Measurements from ENCODE around the gene ADD1.
A peak's percentile ranks its signal among the peaks of the same experiment; 100 is the strongest.

Gene ADD1

DNA sequence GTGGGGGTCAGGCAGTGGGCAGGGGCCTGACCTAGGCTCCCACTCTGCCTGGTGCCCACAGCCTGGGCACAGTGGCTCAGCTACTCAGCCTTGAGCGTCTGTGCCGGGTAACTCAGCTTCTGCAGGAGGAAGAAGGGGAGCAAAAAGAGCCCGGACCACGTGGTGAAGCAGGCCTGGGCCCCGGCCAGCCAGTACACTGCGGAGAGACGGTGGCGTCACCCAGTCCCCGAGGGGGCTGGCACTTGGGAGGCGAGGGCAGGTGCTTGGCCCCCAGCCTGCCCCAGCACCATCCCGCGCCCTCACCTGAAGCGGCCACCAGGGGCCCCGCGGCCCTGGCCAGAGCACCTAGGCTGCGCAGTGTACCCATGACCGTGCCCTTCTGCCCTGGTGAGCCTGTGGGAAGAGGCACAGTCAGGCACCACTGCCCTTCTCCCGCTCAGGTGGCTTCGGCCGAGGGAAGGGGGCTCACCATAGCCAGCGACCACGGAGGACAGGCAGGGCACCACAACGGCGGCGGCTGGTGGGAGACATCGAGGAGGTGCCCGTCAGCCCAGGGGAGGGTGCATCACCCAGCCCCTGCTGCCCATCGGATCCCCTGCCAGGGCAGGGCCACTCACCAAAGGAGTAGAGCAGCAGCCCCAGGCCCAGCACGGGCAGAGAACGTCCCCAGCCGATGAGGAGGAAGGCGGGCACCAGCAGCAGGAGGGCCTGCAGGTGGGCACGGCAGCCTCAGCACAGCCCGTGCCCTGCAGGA lies 87.3 kb downstream of the ADD1 start:
- peaks cover 5% of the 10 kb centered on the region for H3K4me1 ChIP-seq (ENCODE audit: control insufficient read depth, insufficient read depth, low read length)
- peaks cover 24% of the 10 kb centered on the region for H3K36me3 ChIP-seq (ENCODE audit: control insufficient read depth, insufficient read depth, low read length)
- H3K4me3 ChIP-seq (ENCODE audit: low read length) = no peak overlapping the region
- no peak overlapping the region for H3K27ac ChIP-seq (ENCODE audit: low read depth, low read length)
- H3K9ac ChIP-seq (ENCODE audit: low read length) = no peak overlapping the region
- no peaks in the 10 kb centered on the region for H3K27me3 ChIP-seq (ENCODE audit: control insufficient read depth, insufficient read depth, low read length)

DNA sequence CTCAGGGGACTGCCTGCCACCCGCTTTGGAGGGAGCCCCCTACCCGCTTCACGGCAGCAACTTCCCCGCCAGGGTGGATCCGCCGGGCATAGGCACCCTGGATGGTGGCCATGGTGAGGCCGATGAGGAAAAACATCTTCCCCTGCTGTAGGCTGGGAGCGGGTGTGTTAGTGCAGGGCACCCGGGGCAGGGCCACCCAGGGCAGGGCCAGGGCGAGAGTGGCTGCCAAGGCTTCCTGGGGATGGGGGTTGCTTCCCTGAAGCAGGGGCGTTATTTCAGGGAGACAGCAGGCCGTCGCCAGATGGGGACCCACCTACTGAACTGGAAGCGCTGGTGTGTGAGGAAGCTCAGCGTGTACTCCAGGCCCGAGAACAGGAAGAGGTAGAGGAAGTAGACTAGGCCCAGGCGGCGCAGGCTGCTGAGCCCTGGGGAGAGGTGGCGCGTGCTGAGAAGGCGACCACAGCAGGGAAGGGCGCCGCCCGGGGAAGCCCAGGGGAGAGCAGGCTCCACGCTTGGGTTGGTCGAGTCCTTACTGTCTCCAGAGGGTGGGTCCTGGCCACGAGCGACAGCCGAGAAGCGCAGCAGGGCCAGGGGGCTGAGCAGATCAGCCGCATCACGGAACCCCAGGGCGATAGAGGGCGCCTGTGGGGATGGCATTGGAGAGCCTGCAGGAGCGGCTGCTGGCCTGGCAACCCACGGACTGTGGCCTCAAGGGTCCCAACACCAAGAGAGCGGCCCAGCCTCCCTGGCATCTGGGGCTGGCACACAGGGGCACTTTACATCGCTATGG lies 88.1 kb downstream of the ADD1 start:
- H3K9ac ChIP-seq (ENCODE audit: low read length) = no peak overlapping the region
- H3K4me1 ChIP-seq (ENCODE audit: control insufficient read depth, insufficient read depth, low read length) = peaks cover 5% of the 10 kb centered on the region

DNA sequence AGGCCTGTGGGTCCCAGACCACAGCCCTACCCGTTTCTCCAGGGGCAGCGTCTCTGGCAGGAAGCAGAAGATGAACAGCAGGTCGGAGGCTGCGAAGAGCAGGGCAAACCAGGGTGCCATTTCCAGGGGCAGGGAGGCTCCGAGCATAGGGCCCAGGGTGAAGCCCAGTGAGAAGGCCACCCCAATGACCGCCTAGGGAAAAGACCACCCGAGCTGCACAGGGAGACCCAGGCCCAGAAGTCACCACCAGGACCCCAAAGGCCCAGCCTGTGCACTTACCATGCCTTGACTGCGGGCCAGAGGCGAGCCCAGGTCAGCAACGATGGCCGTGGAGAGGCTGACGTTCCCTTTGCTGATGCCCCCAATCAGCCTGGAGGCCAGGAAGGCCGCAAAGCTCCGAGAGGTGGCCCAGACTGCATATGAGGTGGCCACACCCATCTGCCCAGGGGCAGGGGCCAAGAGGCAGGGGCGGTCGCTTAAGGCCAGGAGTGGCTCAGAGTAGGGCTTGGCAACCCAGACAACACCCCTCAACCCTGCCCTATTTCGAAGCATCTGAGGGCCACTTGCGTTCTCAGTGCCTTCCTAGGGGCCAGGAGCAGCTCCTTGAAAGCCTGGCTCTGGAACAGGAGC lies 88.8 kb downstream of the ADD1 start:
- Histone ChIP-seq H3K36me3 (ENCODE audit: control insufficient read depth, insufficient read depth, low read length) (peaks cover 19% of the 10 kb centered on the region), H3K9ac (ENCODE audit: low read length) (no peak overlapping the region), H3K4me3 (ENCODE audit: low read length) (peak overlapping the region; percentile 4), H3K27me3 (ENCODE audit: control insufficient read depth, insufficient read depth, low read length) (no peaks in the 10 kb centered on the region), H3K27ac (ENCODE audit: low read depth, low read length) (no peak overlapping the region), H3K4me1 (ENCODE audit: control insufficient read depth, insufficient read depth, low read length) (peaks cover 5% of the 10 kb centered on the region)

More for the DNA sequence above, 88.1 kb downstream of the ADD1 start:
- Histone ChIP-seq H3K4me3 (ENCODE audit: low read length) (peak overlapping the region; percentile 4), H3K27me3 (ENCODE audit: control insufficient read depth, insufficient read depth, low read length) (no peaks in the 10 kb centered on the region), H3K36me3 (ENCODE audit: control insufficient read depth, insufficient read depth, low read length) (peaks cover 18% of the 10 kb centered on the region), H3K27ac (ENCODE audit: low read depth, low read length) (no peak overlapping the region)

DNA sequence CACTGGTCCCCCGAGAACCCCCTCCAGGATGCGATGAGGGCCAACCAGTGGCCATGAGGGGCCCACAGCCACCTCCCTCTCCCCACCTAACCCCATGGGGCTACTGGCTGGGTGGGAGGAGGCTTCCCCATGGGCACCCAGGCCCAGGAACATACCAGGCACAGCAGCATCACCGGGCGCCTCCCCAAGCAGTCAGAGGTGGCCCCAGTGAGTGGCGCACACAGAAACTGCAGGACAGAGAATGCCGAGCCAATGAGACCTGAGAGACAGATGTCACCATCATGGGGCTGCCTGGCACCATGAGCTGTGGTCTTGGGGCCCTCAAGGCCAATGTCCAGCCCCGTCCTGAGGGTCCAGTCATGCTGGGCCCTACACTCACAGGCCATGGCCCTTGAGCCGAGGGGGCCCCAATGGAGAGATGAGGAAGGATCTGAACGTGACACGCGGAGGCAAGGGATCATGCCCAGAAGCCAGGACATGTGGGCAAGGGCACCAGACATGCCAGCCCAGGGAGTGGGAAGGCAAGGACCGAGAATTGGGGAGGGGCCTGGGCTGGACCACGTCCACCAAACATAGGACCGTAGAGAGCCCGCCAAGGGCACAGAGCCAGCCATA lies 89.4 kb downstream of the ADD1 start:
- Histone ChIP-seq H3K9ac (ENCODE audit: low read length) (no peak overlapping the region), H3K36me3 (ENCODE audit: control insufficient read depth, insufficient read depth, low read length) (peaks cover 15% of the 10 kb centered on the region), H3K4me1 (ENCODE audit: control insufficient read depth, insufficient read depth, low read length) (peaks cover 5% of the 10 kb centered on the region), H3K27me3 (ENCODE audit: control insufficient read depth, insufficient read depth, low read length) (no peaks in the 10 kb centered on the region), H3K4me3 (ENCODE audit: low read length) (peak overlapping the region; percentile 59), H3K27ac (ENCODE audit: low read depth, low read length) (no peak overlapping the region)

DNA sequence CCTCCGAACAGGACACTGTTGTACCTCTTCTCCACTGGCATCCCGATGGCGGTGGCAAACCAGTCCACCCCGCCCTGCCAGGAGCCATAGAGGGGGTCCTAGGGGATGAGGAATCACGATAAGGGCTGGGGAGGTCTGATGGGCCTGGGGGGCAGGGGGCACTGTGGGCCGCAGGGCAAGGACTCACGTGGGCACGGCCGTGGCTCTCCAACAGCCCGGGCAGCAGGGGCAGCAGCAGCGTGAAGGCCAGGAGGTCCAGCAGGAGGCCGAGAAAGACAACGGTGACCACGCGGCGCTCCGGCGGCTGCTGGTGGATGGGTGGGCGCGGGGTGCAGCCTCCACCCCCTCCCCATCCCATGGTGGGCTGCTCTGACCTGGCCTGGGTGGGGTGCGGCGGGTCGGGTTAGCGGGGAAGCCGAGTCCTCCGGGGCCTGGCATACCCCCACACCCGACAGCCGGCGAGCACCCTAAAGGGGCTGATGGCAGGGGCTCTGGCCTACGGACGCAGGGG lies 90.0 kb downstream of the ADD1 start:
- Histone ChIP-seq H3K9ac (ENCODE audit: low read length) (no peak overlapping the region), H3K36me3 (ENCODE audit: control insufficient read depth, insufficient read depth, low read length) (peaks cover 14% of the 10 kb centered on the region), H3K27ac (ENCODE audit: low read depth, low read length) (peak overlapping the region; percentile 35), H3K27me3 (ENCODE audit: control insufficient read depth, insufficient read depth, low read length) (no peaks in the 10 kb centered on the region), H3K4me3 (ENCODE audit: low read length) (peak overlapping the region; percentile 59), H3K4me1 (ENCODE audit: control insufficient read depth, insufficient read depth, low read length) (peaks cover 5% of the 10 kb centered on the region)

DNA sequence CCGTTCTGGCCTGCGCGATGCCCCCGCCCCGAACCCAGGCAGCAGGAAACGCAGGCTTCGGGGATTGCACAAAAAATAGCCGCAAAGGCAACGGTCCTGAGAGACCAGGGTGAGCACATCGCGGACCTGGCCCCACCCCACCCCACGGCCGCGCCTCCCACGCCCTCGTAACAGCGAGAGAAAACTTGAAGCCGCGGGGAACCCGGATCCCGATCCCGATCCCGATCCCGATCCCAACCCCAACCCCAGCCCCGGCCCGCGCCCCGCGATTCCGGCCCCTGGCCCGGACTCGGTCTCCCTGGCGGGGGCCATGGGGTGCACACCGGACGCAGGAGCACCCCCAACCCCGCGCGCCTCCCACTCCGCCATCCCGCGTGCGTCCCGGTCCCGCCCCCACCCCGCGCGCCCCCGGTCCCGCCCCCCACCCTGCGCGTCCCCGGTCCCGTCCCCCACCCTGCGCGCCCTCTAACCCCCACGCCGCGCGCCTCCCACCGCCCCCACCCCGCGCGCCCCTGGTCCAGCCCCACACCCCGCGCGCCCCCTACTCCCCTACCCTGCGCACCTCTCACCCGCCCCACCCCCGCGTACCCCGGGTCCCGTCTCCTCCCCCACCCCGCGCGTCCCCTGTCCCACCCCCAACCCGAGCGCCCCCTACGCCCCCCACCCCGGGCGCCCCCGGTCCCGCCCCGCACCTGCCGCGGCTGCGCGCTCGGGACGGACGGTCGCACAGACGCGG lies 90.6 kb downstream of the ADD1 start:
- Histone ChIP-seq H3K9ac (ENCODE audit: low read length) (no peak overlapping the region), H3K27ac (ENCODE audit: low read depth, low read length) (peak overlapping the region; percentile 35), H3K4me1 (ENCODE audit: control insufficient read depth, insufficient read depth, low read length) (peaks cover 5% of the 10 kb centered on the region), H3K4me3 (ENCODE audit: low read length) (peak overlapping the region; percentile 59), H3K36me3 (ENCODE audit: control insufficient read depth, insufficient read depth, low read length) (peaks cover 12% of the 10 kb centered on the region), H3K27me3 (ENCODE audit: control insufficient read depth, insufficient read depth, low read length) (no peaks in the 10 kb centered on the region)

DNA sequence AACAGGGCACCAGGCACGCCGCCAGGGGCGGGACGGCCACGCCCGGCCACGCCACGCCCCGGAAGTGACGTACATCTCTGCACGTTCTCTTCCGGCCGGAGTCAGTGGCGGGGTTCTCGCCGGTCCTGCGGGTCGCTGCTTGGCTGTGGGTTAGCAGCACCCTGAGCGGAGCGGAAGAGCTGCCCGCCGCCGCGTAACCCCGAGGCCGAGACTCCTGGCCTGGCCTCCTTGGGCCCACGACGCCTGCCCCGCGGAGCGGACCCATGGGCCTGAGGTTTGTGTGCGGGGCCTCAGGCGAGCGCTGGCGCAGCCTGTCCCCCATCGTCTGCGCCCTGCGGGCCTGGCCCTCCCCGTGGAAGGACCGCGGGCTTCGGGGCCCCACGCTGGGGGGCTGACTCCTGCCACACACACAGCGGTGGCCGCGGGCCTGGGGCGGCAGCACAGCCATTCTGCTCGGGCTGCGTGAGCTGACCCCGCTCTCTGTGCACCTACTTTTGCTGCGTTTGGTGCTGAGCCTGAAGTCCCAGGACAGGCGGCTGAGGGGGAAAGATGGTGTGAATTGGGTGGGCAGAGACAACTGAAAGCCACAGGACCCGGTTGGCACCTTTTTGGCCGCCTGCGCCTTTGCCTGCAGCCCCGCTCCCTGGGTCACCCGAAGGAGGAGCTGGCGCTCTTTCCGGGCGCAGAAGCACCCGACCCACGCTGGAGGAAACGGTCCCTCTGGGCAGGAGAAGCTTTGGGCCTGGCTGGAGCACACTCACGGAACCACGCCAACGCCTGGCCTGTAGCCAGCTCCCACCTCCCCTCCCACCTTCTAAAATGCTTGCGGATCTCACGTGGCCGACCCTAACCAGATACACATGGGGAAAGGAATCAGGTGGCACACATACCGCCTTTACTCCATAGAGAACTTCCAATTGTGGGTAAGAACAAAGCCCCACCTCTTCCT lies 91.4 kb downstream of the ADD1 start:
- H3K27ac ChIP-seq (ENCODE audit: low read depth, low read length) = peak overlapping the region; percentile 76
- peaks cover 5% of the 10 kb centered on the region for H3K4me1 ChIP-seq (ENCODE audit: control insufficient read depth, insufficient read depth, low read length)
- peak overlapping the region; percentile 66 for H3K9ac ChIP-seq (ENCODE audit: low read length)
- peak overlapping the region; percentile 75 for H3K4me3 ChIP-seq (ENCODE audit: low read length)
- H3K27me3 ChIP-seq (ENCODE audit: control insufficient read depth, insufficient read depth, low read length) = no peaks in the 10 kb centered on the region
- H3K36me3 ChIP-seq (ENCODE audit: control insufficient read depth, insufficient read depth, low read length) = peaks cover 14% of the 10 kb centered on the region

DNA sequence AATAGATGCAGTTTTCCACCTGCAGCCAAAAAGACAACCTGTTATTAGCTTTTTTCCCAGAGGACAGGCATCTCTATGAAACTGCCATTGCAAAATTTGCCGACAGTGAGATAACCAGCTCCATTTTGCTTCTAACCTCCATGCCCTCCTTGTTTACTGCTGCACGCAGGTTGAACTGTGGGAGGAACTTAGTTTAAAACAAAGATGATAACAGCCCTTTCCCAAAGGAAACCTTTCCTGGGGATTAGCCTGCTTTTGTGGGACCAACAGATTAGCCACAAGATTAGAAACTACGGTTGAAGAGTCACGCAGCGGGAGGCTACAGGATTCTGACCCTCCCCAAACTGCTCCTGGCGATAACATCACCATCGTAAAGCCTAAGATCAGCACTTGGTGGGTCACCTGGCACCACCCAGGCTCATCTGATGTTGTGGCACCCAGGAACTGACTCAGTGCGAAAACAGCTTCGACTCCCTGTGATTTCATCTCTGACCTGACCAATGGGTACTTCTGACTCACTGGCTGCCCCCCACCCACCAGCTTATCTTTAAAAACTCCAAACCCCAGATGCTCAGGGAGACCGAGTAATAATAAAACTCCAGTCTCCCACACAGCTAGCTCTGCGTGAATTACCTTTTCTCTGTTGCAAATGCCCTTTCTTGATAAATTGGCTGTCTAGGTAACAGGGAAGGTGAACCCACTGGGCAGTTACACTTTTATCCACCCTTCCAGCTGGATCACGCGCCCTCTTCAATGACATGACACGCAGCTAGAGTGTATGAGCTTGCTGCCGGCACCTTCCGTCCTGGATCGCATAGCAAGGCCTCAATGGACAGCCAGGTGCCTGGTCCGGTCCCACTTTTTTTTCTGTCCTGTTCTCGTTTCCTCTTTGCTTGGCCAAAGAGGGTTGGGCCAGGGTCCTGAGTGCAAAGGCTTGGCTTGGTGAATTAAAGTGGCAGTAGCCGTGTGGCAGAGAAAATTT lies 92.4 kb downstream of the ADD1 start:
- Histone ChIP-seq H3K27ac (ENCODE audit: low read depth, low read length) (peak overlapping the region; percentile 76), H3K9ac (ENCODE audit: low read length) (peak overlapping the region; percentile 66), H3K4me1 (ENCODE audit: control insufficient read depth, insufficient read depth, low read length) (peaks cover 5% of the 10 kb centered on the region), H3K4me3 (ENCODE audit: low read length) (peak overlapping the region; percentile 75), H3K27me3 (ENCODE audit: control insufficient read depth, insufficient read depth, low read length) (no peaks in the 10 kb centered on the region), H3K36me3 (ENCODE audit: control insufficient read depth, insufficient read depth, low read length) (peaks cover 21% of the 10 kb centered on the region)

DNA sequence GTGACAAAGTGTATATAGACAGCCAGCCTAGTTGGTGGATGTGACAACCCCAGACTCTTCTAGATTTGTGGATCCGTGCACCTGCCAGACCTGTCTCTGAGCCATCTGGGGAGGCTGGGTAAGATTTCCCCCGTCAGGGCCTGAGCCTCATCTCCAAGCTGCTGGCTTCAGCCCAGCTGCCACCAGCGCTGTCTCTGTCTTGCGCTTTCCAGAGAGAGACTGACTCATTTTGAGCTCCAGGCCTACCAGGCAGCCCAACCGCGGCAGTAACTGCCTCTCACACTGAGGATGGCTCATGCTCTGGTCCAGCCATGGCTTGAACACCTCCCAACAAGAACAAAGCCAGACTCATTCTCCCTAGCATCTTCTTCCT lies 93.1 kb downstream of the ADD1 start:
- Histone ChIP-seq H3K4me1 (ENCODE audit: control insufficient read depth, insufficient read depth, low read length) (peaks cover 5% of the 10 kb centered on the region), H3K9ac (ENCODE audit: low read length) (no peak overlapping the region), H3K27ac (ENCODE audit: low read depth, low read length) (no peak overlapping the region), H3K4me3 (ENCODE audit: low read length) (no peak overlapping the region), H3K27me3 (ENCODE audit: control insufficient read depth, insufficient read depth, low read length) (no peaks in the 10 kb centered on the region), H3K36me3 (ENCODE audit: control insufficient read depth, insufficient read depth, low read length) (peaks cover 26% of the 10 kb centered on the region)

DNA sequence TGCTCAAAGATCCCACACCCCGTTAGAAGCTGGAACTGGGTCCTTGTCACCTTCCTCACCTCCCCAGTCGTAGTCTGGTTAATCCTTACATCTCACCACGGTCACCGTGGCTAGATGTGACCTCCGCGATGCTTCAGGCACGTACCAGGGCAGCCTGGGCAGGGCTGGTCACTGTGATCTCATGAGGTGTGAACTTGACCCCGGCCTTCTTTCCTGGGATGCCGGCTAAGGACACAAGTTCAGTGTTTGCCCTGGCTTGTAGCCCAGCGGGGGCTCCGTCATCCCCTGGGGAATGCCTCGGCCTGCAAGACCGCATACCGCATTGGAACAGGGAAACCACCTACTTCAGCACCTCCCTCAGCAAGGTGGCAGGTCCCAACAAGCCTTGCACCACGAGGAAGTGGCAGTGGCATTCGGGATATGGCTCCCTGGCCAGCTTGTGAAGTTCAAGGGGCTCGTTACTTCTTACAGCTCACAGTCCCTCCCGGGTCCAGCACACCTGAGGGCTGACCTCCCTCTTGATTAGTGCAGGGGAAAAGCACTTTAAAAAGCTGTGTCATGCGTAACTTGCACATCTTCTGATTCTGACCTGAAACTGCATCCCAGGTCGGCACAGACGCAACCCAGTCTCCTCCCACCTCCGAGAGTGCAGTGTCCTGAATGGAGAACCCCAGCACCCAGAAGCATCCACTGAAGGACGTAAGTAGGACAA lies 93.7 kb downstream of the ADD1 start:
- H3K9ac ChIP-seq (ENCODE audit: low read length) = no peak overlapping the region
- no peaks in the 10 kb centered on the region for H3K27me3 ChIP-seq (ENCODE audit: control insufficient read depth, insufficient read depth, low read length)
- H3K4me3 ChIP-seq (ENCODE audit: low read length) = no peak overlapping the region
- H3K27ac ChIP-seq (ENCODE audit: low read depth, low read length) = no peak overlapping the region
- H3K4me1 ChIP-seq (ENCODE audit: control insufficient read depth, insufficient read depth, low read length) = peaks cover 5% of the 10 kb centered on the region
- H3K36me3 ChIP-seq (ENCODE audit: control insufficient read depth, insufficient read depth, low read length) = peaks cover 26% of the 10 kb centered on the region
